NCI-H446 treated with DMSO at 0.1 percent for 48 hours (cell line): ENCODE measurements around the gene AQP12A.

Source experiments
- DNase-seq: peaks from one replicate; lab custom pipeline; 2025; lab: John Stamatoyannopoulos, UW

AQP12A gene

DNA sequence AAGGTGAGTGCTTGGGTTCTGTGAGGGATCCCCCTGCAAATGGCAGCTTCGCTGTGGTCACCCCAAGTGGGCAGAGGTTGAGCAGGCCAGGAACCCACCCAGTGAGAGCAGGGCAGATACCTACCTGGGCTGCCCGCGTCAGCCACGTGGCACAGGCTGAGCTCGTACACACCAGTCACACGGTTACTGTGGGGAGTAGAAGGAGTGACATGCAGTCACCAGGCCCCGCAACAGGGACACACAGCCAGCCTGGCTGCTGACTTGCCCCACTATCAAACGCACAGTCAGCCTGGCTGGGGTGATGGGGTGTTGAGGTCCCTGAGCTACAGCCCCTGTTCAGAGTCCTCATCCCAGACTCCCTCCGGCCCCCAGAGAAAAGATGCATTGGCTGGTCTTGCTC, 32.2 kb downstream of the AQP12A start:
- no peak for DNase-seq

DNA sequence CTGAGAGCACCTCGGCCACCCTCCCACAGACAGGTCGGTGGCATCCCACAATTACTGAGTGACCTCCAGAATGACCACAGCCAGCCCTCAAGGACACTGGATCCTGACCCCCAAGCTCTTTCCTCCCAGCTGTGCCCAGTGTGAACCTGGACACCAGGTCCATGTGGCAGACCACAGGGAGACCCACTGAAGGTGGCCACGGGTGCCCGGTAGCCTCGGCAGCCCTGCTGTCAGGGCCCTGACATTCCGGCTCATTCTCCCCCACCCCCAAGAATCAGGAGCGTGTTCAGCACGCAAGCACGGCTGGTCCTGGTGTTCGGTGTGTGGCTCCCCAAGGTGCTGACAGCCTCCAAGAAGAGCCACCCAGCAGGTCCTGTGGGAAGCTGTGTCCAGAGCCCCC, 32.8 kb downstream of the AQP12A start:
- no peak for DNase-seq

DNA sequence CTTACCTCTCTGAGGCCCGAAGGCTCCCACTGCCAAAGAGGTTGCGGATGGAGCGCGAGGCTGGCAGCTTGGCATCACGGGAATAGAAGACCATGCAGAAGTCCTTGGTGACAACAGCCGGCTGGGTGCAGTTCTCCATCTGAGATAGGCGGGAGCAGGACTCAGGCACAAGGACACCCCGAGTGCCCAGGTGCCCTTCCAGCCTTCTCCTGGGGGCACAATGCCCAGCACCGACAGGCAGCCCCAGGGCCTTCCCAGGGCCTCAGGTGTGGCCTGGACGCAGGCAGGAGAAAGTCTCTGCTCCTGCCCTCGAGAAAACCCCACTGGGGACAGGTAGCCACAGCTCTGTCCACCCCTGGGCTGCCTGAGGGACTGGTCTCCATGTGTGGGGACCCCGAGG, 33.6 kb downstream of the AQP12A start:
- no peak for DNase-seq

DNA sequence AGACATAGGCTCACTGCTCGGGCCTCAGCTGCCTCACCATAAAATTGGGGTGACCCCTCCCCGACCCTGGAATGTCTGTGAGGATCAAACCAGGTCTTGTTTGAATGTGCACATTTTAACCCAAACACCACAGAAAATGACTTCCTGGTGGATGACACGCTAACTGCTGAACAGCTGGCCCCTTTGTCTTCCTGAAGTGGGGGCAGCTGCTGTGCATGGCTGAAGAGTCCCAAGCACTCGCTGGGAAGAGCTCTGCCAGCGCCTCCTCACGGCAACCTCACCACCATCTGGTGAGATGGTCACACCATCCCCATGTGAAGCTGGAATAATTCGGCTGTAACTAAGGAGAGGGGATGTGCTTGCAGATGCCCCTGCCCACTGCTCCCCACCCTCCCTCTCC, 34.0 kb downstream of the AQP12A start:
- DNase-seq: peak; percentile 44

DNA sequence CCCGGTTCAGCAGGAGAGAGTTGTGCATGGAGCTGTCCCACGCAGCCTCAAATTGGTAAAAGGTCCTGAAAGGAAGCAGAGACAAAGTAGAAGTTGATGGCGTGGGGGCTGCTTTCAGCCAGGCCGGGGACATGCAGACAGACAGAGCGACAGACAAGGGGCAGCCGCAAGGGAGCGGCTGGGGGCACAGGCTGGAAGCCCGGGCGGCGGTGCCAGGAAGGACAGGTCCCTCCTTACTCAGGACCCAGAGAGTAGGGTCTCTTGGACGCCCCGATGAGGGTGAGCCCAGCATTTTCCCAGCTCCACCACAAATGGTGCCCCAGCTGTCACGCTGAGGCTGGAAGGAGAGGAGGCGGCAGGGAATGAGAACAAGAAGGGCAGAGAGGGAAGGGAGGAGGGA, 35.2 kb downstream of the AQP12A start:
- DNase-seq: no peak

DNA sequence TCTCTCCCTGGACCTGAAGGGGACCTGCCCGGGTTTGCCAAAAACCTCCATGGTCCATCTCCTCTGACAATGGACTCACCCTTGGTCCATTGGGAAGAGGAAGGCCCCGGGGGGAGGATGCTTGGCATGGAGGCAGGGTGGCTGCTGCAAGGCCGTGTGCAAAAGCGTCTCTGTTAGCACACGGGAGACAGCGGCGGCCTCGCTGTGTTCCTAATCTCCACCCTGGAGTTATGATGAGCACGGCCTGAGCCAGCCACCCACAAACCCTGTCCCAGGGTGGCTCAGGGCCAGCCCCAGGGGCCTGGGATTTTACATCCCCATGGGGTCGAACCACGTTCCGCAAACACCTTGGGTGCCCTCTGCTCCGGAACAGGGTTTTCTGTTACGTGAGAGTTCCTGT, 35.8 kb downstream of the AQP12A start:
- DNase-seq: no peak

DNA sequence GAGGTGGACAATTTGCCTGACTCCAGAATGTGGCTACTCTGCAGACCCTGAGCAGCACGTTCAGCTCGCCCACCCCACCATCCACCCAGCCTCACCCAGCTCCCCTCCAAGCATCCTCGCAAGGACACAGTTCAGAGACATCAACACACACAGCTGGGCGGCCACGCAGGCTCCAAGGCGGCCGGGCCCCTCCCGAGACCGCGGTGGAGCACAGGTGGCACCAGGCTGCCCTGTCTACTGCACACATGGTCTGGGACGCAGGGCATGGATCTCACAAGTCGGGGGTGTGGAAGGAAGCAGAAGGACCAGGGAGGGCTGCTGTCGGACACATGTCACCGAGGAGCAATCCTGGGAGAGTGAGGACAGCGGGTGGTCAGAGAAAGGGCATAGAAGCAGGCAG, 36.2 kb downstream of the AQP12A start:
- DNase-seq: no peak

DNA sequence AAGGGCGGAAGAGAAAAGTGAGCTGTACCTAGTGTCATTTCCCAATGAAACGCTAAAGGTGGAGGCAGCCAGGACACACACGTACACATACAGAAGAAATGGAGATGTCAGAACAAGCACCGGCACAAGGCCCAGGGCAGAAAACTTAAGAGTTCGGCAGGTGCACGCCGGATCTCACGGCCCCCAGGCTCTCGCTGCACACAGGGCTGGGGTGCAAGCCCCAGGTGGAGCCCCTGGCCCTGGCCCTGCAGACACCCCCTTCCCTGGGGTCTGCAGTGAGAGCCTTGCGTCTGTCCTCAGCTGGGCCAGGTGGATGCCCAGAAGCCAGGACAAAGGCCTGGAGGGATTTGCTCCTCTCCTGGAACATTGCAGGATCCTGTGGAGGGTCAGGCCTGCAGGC, 36.7 kb downstream of the AQP12A start:
- no peak for DNase-seq

DNA sequence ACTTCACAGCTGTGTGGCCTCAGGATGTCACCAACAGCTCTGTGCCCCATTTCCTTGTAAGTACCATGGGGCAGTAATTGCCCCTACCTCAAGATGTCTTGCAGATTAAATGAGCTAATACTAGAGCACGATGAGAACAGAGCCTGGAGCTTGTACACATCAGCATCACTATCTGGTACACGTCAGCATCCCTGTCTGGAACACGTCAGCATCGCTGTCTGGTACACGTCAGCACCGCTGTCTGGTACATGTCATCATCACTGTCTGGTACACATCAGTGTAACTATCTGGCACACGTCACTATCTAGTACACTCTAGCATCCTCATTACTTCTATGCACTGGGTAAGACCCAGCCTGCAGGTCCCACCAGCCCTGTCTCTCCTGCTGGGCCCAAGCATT, 37.2 kb downstream of the AQP12A start:
- DNase-seq: no peak

DNA sequence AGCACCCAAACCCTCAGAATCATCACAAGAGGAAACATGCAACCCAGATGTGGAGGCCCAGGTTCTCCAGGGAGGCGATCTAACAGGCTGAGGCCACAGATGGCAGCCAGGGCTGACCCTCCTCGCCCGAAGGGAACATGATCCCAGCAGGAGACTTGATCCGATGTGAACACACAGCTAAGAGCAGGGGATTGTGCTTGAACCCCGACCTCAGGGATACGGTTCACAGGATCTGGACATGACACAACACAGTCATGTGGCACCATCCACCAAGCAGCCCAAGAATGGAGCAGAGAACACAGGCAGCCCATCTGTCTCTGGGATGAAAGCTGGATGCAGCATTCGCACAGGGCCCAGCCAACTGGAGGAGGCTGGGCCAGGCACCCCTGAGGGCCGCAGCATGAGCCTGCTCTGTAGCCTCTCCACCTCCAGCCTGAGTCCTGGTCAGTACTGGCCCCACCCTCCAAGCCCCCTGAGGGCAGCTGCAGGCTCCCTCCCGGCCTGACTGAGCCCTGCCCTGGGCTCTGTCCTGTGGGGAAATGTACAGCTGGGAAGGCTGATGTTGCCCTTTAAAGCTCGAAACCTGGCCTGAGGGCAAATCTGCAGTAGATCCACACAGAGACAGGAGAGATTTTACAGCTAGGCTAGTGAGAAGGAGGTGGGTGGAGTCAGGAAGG, 39.0 kb downstream of the AQP12A start:
- no peak for DNase-seq

DNA sequence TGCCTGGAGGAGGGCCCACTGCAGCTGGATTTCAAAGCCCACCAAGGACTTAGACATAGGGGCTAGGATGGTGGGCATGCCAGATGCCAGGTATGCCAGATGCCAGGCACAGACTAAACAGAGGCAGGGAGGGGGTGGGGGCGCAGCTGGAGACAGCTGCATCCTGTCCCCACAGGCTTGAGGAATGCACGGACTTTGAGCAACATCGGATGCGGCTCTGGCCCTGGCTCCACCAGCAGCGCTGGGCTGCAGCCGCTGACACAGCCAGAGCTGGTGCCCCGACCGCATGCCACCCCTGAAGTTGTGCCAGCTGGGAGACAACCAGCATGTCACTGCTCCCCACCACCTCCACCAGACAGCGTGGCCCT, 39.5 kb downstream of the AQP12A start:
- DNase-seq: no peak

DNA sequence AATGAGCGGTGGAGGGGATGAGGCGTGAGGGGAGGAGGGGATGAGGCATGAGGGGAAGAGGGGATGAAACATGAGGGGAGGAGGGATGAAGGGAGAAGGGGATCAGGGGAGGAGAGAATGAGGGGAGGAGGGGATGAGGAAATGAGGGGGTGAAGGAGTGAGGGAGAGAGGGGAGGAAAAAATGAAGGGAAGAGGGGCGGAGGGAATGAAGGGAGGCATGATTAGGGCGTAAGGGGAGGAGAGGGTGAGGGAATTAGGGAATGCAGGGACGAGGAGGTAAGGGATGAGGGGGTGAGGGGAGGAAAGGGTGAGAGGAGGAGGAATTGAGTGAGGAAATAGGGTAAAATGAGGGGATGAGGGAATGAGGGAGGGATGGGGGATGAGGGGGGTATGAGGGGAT, 40.5 kb downstream of the AQP12A start:
- DNase-seq: no peak

DNA sequence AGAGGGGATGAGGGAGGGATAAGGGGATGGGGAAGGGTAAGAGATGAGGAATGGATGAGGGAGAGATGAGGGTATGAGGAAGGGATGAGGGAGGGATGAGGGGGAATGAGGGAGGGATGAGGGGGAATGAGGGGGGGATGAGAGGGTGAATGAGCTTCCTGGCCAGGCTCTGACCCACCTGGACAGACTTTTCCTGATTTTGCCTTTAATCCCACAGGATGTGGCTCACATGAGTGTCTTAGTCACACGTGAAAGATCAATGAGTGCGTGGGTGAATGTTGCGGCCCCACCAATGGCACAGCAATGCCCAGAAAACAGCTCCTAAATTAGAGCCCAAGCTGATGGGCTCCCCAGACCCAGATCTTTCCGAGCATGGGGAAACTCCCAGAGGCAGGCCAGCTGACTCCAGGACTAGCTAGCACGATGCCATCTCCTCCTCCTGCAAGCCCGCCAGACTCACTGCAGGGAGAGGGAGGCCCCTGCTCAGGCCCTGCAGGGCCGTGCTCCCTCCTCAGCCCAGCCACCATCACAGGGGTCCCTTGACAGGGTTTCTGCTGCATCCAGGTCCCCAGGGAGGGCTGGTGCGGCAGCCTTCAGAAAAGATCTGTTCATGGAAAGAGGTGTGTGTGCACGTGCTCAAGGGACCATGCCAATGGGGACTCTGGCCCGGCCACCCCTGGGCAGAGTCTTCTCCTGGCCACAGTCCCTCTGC, 41.4 kb downstream of the AQP12A start:
- DNase-seq: no peak

DNA sequence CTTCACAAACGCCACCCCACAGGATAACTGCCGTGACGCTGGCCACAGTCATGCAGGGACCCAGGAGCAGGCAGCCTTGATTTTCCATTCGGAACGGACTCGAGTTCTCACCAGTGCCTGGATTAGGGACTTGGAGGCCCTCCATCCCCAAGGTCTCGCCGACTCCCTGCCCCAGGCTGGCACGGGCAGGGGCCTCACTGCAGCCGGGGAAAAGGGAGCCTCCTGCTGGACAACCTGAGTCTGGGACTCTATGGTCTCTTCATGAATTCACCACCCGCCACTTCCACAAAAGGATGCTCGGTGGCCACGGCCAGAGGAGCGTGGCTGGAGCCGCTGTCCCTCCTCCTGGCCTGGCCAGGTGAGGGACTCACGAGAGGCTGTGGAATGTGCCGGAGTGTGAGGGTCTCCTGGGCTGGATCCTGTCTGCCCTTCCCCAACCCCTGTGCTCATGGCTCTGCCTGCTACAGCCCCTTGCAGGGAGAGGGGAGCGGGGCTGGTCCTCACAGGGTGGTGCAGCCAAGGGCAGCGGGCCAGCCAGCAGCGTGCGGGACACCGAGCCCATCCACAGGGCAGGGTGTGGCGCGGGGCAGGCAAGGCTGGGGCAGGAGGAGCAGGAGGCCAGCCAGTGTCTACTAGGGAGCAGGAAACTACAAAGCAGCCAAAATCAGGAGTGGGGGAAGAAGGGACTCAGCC, 42.3 kb downstream of the AQP12A start:
- no peak for DNase-seq

DNA sequence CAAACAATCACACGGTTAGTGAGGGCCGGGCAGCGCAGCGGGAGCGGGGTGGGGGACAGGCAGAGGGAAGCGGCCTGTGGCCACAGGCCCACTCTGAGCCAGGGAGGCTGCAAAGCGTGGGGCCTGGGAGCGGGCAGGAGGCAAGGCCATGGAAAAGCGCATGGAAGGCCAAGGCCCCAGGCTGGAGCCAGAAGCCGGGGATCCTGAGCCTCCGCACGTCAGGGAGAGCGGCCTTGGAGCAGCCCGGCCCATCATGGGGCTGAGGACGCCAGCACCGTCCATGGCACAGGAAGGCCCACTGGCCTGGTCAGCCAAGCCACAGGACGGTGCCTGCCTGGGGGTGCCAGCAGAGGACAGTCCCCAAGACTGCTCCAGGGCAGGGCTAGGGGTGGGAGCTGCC, 43.1 kb downstream of the AQP12A start:
- no peak for DNase-seq

DNA sequence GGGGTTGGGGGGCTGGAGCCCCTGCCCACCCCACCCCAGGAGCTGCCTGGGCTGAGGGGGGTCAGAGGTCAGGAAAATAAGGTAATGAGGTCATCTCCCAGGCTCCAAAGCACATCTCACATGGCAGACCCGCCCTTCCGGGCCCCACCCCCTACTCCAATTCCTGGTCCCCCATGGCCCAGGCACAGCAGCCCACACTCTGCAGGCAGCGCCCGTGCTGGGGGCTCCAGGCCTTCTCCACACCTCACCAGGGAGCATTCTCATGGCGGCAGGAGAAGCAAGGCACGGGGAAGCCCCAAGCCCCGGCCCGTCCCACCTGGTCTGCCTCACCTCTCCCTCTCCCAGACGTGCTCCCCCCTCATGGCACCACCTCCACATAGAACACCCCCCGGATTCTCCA, 43.8 kb downstream of the AQP12A start:
- DNase-seq: no peak

DNA sequence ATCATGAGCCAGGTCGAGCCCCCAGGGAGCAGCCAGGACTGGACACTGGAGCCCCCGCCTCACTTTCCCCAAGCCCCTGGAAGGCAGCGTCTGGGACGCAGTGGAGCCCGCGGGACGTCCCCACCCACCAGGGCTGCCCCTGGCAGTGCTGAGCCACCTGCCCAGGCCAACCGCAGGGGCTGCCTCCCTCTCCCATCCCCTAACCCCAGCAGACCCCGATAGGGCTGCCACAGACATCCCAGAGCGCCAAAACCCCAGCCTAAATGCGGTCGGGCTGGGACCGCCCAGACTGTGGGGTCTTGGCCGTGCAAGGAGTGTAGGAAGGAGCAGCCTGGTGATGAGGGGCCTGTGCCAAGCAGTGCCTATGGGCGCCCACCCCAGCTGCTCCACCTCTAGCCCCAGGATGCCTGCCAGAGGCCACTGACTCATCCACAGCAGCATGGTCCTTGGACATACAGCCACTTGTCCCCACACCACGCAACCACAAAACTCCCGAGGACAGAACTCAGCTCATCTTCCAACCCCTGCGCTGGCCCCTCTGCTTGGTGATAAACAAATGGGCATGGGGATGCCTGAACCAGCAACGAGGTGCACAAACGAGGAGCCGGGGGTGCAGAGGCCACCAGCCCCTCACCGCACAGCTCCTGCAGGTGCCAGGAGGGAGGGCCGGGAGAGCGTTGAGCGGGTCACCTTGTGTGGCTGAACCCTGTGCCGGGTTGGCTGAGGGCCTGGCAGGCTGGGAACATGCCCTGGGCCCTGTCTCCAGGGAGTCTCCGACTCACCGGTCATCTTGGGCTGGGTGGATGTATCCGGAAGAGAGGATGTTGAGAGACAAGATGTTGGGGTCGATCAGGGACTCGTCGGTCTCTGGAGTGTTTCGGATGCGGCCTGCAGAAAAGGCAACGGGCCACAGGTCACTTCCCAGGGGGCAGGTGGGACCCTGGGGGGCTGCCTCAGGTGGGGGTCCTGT, 44.9 kb downstream of the AQP12A start:
- no peak for DNase-seq

DNA sequence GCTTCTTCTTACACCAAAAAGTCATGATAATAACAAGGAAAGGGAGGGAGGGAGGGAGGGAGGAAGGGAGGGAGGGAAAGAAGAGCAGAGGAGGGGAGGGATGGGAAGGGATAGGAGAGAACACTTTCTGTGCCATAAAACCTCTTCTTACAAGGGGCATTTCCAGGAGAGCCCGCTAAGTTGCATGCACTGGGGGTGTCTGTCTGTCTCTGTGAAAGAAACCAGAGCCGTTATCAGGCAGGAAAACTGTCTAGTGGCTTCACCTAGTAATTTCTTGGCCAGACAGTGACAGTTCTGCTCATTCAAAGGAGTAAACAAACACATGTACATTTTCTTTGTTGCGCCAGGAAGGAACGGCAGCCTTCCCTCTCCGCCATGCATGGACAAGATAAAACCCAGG, 45.8 kb downstream of the AQP12A start:
- no peak for DNase-seq

DNA sequence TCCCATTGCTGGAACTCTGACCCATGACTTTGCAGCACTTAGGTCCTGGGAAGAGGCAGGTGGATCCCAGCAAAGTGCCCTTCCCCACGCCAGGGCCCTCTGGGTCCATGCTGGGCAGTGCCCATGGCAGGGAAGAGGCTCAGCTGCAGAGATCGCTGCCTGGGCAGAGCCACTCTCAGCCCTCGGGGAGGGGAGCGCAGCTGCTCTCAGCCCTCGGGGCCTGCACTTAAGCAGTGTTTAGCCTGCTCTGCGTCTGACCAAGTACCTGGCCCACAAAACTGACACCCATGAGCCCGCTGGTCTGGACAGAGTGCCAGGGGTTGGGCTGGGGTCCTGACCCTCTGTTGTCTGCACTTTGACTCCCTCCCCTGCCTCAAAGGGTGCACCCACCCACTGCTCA, 46.3 kb downstream of the AQP12A start:
- no peak for DNase-seq

DNA sequence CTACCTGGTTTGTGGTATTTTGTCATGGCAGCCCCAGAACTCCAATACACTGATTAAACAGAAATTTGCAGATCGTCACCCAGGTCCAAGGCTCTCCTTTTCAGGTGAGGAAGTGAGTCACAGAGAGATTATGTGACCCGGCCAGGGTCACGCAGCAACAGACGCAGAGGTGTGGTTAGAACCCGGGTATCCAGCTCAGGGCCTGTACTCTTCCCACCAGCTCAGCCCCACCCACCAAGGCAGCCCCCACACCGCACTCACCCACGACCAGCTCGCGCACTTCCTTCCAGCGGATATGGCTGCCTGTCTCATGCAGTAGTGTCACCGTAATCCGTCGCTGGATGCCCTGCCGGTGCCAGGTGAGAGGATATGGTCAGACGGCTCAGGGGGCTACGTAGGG, 48.1 kb downstream of the AQP12A start:
- no peak for DNase-seq

DNA sequence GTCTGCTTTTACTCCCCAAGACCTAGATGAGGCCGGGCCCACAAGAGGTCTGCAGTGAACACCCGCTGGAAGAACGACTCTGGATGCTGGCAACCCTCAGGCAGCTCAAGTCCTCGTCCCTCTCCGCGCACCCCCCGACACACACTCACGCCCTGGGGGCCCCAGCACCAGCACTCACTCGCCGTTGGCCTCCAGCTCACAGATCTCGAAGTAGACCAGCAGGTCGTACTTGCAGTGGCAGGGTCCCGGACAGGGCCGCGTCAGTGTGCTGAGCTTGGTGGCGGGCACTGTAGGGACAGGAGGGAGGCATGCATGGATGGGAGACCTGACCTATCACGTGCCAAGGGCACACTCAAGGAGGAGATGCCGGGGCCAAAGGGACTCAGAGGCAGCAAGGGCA, 49.4 kb downstream of the AQP12A start:
- DNase-seq: no peak

DNA sequence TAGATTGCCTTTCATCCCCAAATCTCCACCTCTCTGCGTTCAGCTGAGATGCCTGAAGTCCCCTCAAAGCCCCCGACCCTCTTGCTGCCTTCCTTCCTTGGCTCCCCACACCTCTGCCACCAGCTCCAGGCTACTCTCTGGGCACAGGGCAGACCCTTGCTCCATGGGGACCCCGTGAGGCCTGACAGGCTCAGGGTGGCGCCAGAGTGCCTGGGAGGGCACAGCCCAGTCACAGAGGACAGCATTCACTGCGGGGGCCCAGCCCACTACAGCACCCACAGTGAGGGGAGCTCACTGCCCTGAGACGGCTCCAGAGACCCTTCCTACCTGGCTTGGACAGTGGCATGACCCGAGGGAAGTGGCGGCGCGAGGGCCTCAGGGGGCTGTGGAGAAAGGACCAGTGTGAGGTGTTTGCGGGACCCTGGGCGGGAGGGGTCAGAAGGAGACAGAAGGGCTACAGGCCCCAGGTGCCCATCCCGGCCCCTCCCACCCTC, 51.0 kb downstream of the AQP12A start:
- no peak for DNase-seq
